ENCODE measurements around the gene MBD5.

- no peak for TF ChIP-seq EP300 (IDR thresholded peaks at IDR 0.05; ENCODE audit: borderline replicate concordance in 1 of 2, low read depth in 1 of 2, low read length in 1 of 2)
- no peak for TF ChIP-seq CTCF (IDR thresholded peaks at IDR 0.05)
- no peak for TF ChIP-seq RAD21 (IDR thresholded peaks at IDR 0.05; ENCODE audit: low read length)
- no peak for TF ChIP-seq POLR2AphosphoS5 (IDR thresholded peaks at IDR 0.05; ENCODE audit: low read depth, low read length)
- no peak for TF ChIP-seq GATA2 (CRISPR knock-in tag; IDR thresholded peaks at IDR 0.05)
These were observed 115.5 kb downstream of the MBD5 start for GRCh38 chr2:148136441-148136840.

All from SK-N-SH (cell line).